ENCODE results near the gene TBC1D22A.

The TBC1D22A gene

DNA sequence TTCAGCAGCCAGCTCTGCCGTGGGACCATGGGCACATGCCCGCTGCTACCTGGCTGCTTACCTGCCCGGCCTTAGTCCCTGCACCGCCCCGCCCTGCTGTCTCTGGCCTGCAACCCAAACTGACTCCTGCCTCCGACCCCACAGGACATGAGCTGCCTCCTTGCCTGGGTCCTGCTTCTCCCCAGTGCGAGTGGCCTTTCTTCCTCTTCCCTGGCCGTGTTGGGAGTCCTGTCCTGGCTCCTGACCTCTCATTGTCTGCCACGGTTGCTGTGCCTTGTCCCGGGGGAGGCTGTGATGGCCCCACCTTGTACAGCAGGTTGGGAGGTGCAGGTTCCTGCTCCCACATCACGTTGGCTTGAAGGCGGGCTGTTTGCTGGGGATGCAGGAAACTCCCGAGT is 370.0 kb downstream of the TBC1D22A start:
- H3K4me3 ChIP-seq (ENCODE audit: low read length): no peak overlapping the region
- no peak for DNase-seq (ENCODE audit: low read depth)
- TF ChIP-seq, protein P1, sequence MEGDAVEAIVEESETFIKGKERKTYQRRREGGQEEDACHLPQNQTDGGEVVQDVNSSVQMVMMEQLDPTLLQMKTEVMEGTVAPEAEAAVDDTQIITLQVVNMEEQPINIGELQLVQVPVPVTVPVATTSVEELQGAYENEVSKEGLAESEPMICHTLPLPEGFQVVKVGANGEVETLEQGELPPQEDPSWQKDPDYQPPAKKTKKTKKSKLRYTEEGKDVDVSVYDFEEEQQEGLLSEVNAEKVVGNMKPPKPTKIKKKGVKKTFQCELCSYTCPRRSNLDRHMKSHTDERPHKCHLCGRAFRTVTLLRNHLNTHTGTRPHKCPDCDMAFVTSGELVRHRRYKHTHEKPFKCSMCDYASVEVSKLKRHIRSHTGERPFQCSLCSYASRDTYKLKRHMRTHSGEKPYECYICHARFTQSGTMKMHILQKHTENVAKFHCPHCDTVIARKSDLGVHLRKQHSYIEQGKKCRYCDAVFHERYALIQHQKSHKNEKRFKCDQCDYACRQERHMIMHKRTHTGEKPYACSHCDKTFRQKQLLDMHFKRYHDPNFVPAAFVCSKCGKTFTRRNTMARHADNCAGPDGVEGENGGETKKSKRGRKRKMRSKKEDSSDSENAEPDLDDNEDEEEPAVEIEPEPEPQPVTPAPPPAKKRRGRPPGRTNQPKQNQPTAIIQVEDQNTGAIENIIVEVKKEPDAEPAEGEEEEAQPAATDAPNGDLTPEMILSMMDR (IDR thresholded peaks at IDR 0.05; ENCODE audit: insufficient read depth, low read depth, low read length, missing control alignments): no peak

DNA sequence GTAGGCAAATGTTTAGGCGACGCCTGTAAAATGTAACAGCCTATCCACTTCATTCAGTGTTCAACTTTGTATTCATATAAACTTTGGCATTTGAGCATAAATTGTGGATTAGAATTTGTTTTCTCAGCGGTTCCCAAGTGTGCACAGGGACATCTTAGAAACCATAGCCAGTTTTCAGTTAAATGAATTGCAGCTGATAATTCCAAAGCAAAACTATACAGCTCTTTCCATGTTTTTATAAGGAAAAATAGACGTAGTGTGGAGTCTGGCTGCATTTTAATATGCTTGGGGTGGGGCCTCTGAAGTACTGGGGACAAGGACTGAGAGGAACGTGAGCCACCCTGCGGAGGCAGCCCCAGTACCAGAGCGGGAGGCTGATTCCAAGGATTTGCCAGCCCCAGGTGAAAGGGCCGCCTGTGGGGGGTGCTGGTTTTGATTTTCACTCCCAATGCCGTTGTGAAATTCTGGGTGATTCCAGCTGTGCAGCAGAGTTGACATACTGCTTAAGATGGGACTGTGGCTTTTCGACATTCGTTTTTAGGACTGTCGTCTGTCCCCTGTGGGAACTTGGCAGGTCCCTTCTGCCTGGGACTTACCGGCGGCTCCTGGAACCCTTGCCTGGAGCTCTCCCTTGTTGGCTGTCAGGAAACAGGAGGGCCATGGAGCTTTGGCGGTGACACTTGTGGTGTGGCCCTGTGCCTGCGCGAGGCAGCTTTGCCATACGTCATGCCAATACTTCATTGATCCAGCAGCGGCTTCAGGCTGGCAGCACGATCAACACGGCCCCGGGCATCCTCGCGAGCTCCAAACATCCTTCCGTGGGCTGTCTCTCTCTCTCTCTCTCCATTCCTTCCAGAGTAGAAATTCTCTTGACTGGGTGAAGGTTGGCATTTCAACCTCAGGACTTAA is 370.9 kb downstream of the TBC1D22A start:
- TF ChIP-seq, protein P1 (IDR thresholded peaks at IDR 0.05; ENCODE audit: insufficient read depth, low read depth, low read length, missing control alignments): no peak
- DNase-seq (ENCODE audit: low read depth): no peak

DNA sequence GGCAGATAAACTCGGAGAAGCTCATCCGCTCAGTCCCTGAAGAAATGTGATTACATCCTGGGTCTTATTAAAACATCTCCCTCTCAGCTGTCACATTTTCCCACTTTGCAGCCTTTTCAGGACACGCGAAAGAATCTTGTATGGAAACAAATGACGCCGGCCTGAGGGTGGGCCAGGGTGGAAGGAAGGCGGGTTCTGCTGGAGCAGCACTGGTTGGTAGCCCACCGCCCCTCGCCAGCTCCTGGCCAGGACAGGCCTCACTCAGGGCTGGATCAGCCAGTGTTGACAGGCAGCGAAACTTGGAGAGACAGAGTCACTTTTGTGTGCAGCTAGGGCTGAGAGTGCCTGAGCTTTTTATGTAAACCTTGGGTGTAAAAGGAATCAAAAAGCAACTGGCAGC is 371.8 kb downstream of the TBC1D22A start:
- H3K4me3 ChIP-seq (ENCODE audit: low read length): no peak overlapping the region
- TF ChIP-seq, protein P1 (IDR thresholded peaks at IDR 0.05; ENCODE audit: insufficient read depth, low read depth, low read length, missing control alignments): no peak
- no peak for DNase-seq (ENCODE audit: low read depth)

More for the DNA sequence above, 370.9 kb downstream of the TBC1D22A start:
- no peak overlapping the region for H3K4me3 ChIP-seq (ENCODE audit: low read length)

DNA sequence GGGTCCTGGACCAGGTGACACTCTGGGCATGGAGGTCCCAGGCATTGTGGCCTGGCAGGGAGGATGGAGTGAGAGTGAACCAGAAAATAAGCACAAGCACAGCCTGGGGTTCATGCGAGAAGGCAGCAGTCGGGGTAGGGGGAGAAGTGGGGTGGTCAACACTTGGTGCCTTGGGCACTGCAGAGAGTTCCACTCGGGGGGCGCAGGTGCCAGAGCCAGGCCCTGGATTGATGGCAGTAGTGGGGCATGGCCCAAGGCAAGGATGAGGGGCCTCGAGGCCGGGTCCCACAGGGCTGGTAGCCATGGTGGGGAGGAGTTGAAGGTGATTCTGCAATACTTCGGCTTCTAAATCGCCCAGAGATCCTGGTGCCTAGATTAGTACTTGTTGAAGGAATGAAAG is 372.9 kb downstream of the TBC1D22A start:
- TF ChIP-seq, protein P1 (IDR thresholded peaks at IDR 0.05; ENCODE audit: insufficient read depth, low read depth, low read length, missing control alignments): no peak
- H3K4me3 ChIP-seq (ENCODE audit: low read length): no peak overlapping the region
- DNase-seq (ENCODE audit: low read depth): no peak

DNA sequence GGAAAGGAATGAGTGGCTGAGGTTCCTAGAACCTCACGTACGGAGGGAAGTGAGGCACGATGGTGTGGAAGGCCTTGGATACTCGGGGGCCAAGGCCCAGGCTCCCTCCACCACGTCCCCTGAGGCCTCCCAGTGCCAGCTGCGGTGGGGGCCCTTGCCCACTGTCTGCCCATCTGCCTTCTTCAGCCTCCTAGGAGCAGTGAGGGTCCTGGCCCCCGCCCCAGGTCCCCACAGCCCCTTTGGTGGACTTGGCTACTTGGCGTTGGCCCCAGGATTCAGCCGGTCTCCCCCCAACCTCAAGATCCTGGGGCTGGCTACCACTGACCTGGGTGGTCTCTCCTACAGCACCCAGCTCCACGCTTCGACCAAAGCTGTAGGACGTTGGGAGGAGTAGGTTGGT is 373.6 kb downstream of the TBC1D22A start:
- no peak for DNase-seq (ENCODE audit: low read depth)
- TF ChIP-seq, protein P1 (IDR thresholded peaks at IDR 0.05; ENCODE audit: insufficient read depth, low read depth, low read length, missing control alignments): no peak

DNA sequence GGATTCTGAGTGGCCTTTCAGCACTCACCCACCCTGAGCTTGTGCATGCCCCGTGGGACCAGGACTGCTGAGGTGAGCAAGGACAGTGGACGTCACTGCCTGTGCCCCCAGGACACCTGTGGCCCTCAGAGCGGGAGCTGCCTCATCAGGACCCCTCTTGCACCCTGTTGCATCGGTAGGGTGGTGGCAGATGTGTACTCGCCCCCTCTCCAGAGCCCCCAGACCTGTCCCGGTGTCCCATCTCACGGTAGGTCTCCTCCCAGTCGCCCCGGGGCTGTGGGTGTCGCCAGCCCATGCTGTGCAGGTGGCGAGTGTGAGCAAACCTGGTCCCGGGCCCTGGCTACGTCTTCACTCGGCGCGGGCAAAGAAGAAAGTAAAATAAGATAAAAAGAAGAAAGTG is 374.2 kb downstream of the TBC1D22A start:
- no peak for DNase-seq (ENCODE audit: low read depth)
- no peak overlapping the region for H3K4me3 ChIP-seq (ENCODE audit: low read length)
- TF ChIP-seq, protein P1 (IDR thresholded peaks at IDR 0.05; ENCODE audit: insufficient read depth, low read depth, low read length, missing control alignments): no peak

More for the DNA sequence above, 373.6 kb downstream of the TBC1D22A start:
- no peak overlapping the region for H3K4me3 ChIP-seq (ENCODE audit: low read length)

Measured in epithelial cell of esophagus (primary cell).